Lower leg skin (tissue), 4 donors: ENCODE results near the gene TAS2R1. TPM values are rescaled to one million over a fixed set of nuclear protein-coding genes. Genes with fewer than 3 reads are reported as not detected.

Experiments
- DNase-seq, 2 donors: peaks; one replicate each; pipeline ENCODE4 v3.0.0-alpha.2; 2019; ENCODE audit warnings: low spot score in 2 of 2
- H3K4me3 ChIP-seq: fragments of 200-600 bp; sonication (generic); 2 replicates; pipeline ENCODE4 v1.5.1; 2017; ENCODE audit warnings: mild to moderate bottlenecking, low read depth; ENCODE audit not compliant: poor library complexity, severe bottlenecking
- POLR2A ChIP-seq, 2 donors: fragments of 450-650 bp; IDR thresholded peaks; one replicate each; pipeline ENCODE4 v1.6.1; 2016 to 2017; ENCODE audit warnings: antibody characterized with exemption in 2 of 2, mild to moderate bottlenecking in 1 of 2, moderate library complexity in 1 of 2
- WGBS, 2 donors: methylation state at CpG; one replicate each; pipeline ENCODE4 v1.1.5; 2018; 5-methylcytosine and 5-hydroxymethylcytosine counted together
- intact Hi-C: fragments of 100-400 bp; cut with DNase I; formaldehyde crosslinking; loops from one replicate; pipeline ENCODE4 v1.15.0; 2023; ENCODE audit warnings: low total_unique reads
- total RNA-seq, 4 donors: library from RNA; depleted of rRNA; stranded (reverse); fragments of >200 nt; gene quantifications; one replicate each; pipeline ENCODE4 v1.1.0, GENCODE V29; 2016
- TF ChIP-seq, protein P1 (sequence below), 3 donors: fragments of 450-650 bp; IDR thresholded peaks; one replicate each; pipeline ENCODE4 v1.5.1; 2016; ENCODE audit warnings: antibody characterized with exemption in 3 of 3, mild to moderate bottlenecking in 3 of 3, moderate library complexity in 2 of 3

Gene TAS2R1
- total RNA-seq, 4 donors from 2014 or later = not detected

DNA sequence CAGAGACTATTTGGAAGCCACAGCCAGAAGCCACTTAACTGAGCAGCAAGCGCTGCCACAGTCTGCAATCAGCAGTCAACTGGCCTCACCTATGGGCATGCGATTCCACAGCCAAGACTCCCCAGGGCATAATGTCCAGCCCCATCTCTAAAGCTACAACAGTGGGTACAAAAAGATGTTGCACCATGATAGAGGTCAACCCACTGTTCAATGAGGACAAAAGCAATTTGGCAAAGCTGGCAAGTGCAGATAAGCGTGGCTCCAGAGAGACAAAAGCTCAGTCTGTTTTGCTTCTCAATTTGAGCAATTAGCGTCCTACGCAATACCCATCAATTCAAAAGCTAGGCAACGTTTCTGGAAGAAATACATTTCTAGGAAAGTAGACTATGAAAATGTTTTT, 3.2 kb downstream of the TAS2R1 start:
- 76 to 86% methylated on average over 6 of the region's 6 CpGs for WGBS, 2 donors

DNA sequence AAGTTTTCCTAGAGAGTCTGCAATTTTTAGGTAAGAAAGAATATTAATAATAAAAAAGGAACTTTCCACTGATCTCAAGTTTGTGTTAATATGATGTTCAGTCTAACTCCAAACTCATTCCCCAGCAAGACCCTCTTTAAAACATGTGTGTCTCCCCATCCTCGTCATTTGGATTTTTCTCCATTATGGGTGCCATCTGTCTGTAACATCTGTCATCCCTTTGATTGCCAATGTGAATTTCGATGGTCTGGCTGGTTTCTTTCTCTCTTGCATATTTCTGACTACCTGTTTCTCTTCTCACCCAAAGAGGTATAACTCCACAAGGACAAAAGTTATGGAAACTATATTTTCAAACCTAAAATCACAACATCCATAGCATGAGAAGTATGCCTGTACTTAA, 4.4 kb downstream of the TAS2R1 start:
- DNase-seq = no peak
- no peak overlapping the region for H3K4me3 ChIP-seq
- intact Hi-C loops = no loop called here
- 63 to 72% methylated on average over 2 of the region's 2 CpGs for WGBS, 2 donors
- TF ChIP-seq, protein P1, sequence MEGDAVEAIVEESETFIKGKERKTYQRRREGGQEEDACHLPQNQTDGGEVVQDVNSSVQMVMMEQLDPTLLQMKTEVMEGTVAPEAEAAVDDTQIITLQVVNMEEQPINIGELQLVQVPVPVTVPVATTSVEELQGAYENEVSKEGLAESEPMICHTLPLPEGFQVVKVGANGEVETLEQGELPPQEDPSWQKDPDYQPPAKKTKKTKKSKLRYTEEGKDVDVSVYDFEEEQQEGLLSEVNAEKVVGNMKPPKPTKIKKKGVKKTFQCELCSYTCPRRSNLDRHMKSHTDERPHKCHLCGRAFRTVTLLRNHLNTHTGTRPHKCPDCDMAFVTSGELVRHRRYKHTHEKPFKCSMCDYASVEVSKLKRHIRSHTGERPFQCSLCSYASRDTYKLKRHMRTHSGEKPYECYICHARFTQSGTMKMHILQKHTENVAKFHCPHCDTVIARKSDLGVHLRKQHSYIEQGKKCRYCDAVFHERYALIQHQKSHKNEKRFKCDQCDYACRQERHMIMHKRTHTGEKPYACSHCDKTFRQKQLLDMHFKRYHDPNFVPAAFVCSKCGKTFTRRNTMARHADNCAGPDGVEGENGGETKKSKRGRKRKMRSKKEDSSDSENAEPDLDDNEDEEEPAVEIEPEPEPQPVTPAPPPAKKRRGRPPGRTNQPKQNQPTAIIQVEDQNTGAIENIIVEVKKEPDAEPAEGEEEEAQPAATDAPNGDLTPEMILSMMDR (IDR thresholded peaks at IDR 0.05) = no peak

More for the DNA sequence above, 3.2 kb downstream of the TAS2R1 start:
- TF ChIP-seq POLR2A (IDR thresholded peaks at IDR 0.05) = no peak
- no peak for DNase-seq
- intact Hi-C loops = no loop called here
- H3K4me3 ChIP-seq = no peak overlapping the region

- intact Hi-C loops = no loop called here
- WGBS, 2 donors = 49 to 52% methylated on average over 5 of the region's 5 CpGs
- no peak overlapping the region for H3K4me3 ChIP-seq
- no peak for TF ChIP-seq POLR2A (IDR thresholded peaks at IDR 0.05)
- TF ChIP-seq, protein P1 (IDR thresholded peaks at IDR 0.05) = no peak
- no peak for DNase-seq
These were observed 4.9 kb downstream of the TAS2R1 start for GRCh38 chr5:9625286-9625685.

DNA sequence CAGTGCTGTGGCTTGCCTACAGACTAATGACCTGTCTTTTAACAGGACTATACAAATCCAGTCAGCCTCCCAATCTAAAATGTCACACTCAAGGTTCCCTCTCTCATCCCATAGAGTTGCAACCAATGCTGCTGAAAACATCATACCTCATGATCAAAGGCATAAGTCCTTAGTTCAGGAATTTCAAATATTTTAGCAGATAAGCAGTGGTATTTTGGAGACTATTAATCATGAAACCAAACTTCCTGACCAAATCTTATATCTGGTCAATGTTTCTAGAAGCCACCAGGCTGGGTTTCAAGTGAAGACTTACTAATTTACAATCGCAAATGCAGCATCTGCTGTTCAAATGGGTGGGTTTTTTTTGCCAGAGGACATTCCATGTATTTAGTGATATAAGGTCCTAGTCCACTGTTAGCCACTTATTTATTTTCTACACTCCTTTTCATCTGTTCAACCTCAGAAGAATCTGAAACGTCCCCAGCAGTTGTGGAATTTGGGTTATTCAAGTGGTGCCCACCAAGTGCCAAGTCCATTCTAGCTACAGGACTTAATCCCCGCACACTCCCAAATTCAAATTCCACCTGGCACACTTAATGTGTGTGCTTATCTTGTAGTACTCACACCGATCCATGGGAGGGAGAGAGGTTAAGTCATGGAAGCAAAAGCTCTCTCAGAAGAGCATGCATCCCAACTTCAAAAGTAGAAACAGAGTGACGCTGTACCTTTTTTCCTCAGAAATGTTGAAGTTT, 5.8 kb downstream of the TAS2R1 start:
- 74 to 82% methylated on average over 5 of the region's 5 CpGs for WGBS, 2 donors
- TF ChIP-seq, protein P1 (IDR thresholded peaks at IDR 0.05) = no peak
- no peak for TF ChIP-seq POLR2A (IDR thresholded peaks at IDR 0.05)
- intact Hi-C loops = no loop called here
- no peak for DNase-seq
- H3K4me3 ChIP-seq = no peak overlapping the region

GRCh38 chr5:9623661-9624060, 6.5 kb downstream of the TAS2R1 start:
- no peak overlapping the region for H3K4me3 ChIP-seq
- no peak for TF ChIP-seq POLR2A (IDR thresholded peaks at IDR 0.05)
- TF ChIP-seq, protein P1 (IDR thresholded peaks at IDR 0.05) = no peak
- no peak for DNase-seq
- intact Hi-C loops = no loop called here
- 79 to 81% methylated on average over 4 of the region's 4 CpGs for WGBS, 2 donors

GRCh38 chr5:9622971-9623421, 7.2 kb downstream of the TAS2R1 start:
- H3K4me3 ChIP-seq = no peak overlapping the region
- no peak for DNase-seq
- 34% methylated on average over 5 of the region's 5 CpGs for WGBS, 2 donors
- intact Hi-C loops = no loop called here
- TF ChIP-seq POLR2A (IDR thresholded peaks at IDR 0.05) = no peak
- TF ChIP-seq, protein P1 (IDR thresholded peaks at IDR 0.05) = no peak
